Bronchial epithelial cell (primary cell): ENCODE data around the gene AQR. TPM values are rescaled to one million over a fixed set of nuclear protein-coding genes. Genes with fewer than 3 reads are reported as not detected.

Experiments
- DNase-seq: peaks from one replicate; pipeline ENCODE4 v3.0.0-alpha.2; 2010; ENCODE audit warnings: low read depth
- FAIRE-seq: peaks from 2 replicates; lab custom pipeline; 2011; peaks lifted over from hg19 to GRCh38; lab: Jason Lieb, UNC
- H3K27me3 ChIP-seq: 2 replicates; pipeline ENCODE4 v1.5.1; 2011; ENCODE audit warnings: low read length; ENCODE audit not compliant: control insufficient read depth, insufficient read depth
- H3K36me3 ChIP-seq: 2 replicates; pipeline ENCODE4 v1.5.1; 2011; ENCODE audit warnings: low read length; ENCODE audit not compliant: control insufficient read depth, insufficient read depth
- H3K4me3 ChIP-seq: 2 replicates; pipeline ENCODE4 v1.5.1; 2011; ENCODE audit warnings: mild to moderate bottlenecking, low read depth, low read length, control low read depth
- CTCF ChIP-seq: IDR thresholded peaks from 2 replicates; pipeline ENCODE4 v1.5.1; 2011; ENCODE audit warnings: mild to moderate bottlenecking, moderate library complexity, low read length, control low read depth, inconsistent platforms; ENCODE audit not compliant: insufficient read depth, severe bottlenecking
- total RNA-seq: library from RNA; depleted of rRNA; stranded (reverse); fragments of >200 nt; gene quantifications from 2 replicates; pipeline ENCODE4 v1.2.1, GENCODE V29; 2014

The AQR gene
- total RNA-seq, 1 donor from 2014 or later = 14.7 TPM

GRCh38 chr15:34855413-34855812, 114.1 kb downstream of the AQR start:
- H3K36me3 ChIP-seq = peaks cover 4% of the 10 kb centered on the region
- no peak for TF ChIP-seq CTCF
- DNase-seq (peak; percentile 71), FAIRE-seq (no peak)
- no peaks in the 10 kb centered on the region for H3K27me3 ChIP-seq
- H3K4me3 ChIP-seq = no peak overlapping the region

- DNase-seq = no peak
- Histone ChIP-seq H3K36me3 (peaks cover 3% of the 10 kb centered on the region), H3K27me3 (no peaks in the 10 kb centered on the region), H3K4me3 (no peak overlapping the region)
- FAIRE-seq = no peak
- no peak for TF ChIP-seq CTCF
Observed at GRCh38 chr15:34854232-34854631, 115.3 kb downstream of the AQR start.

GRCh38 chr15:34853001-34853758, 116.4 kb downstream of the AQR start:
- Histone ChIP-seq H3K27me3 (no peaks in the 10 kb centered on the region), H3K36me3 (peaks cover 3% of the 10 kb centered on the region), H3K4me3 (no peak overlapping the region)
- no peak for FAIRE-seq
- DNase-seq = peak; percentile 13
- TF ChIP-seq CTCF = no peak

- Histone ChIP-seq H3K36me3 (peaks cover 2% of the 10 kb centered on the region), H3K4me3 (no peak overlapping the region), H3K27me3 (no peaks in the 10 kb centered on the region)
- no peak for DNase-seq
- TF ChIP-seq CTCF = no peak
- no peak for FAIRE-seq
Observed at GRCh38 chr15:34851751-34852150, 117.8 kb downstream of the AQR start.

- no peak for TF ChIP-seq CTCF
- no peak overlapping the region for H3K4me3 ChIP-seq
- FAIRE-seq = no peak
- H3K36me3 ChIP-seq = no peaks in the 10 kb centered on the region
- DNase-seq = no peak
- H3K27me3 ChIP-seq = no peaks in the 10 kb centered on the region
Observed at GRCh38 chr15:34851007-34851406, 118.5 kb downstream of the AQR start.

GRCh38 chr15:34850121-34850520, 119.4 kb downstream of the AQR start:
- no peak for TF ChIP-seq CTCF
- no peak for FAIRE-seq
- Histone ChIP-seq H3K36me3 (no peaks in the 10 kb centered on the region), H3K27me3 (no peaks in the 10 kb centered on the region), H3K4me3 (no peak overlapping the region)
- no peak for DNase-seq
